HepG2 (cell line): ENCODE measurements around the gene INTS3.

Experiments used
- CHD4 ChIP-seq: fragments of 200-600 bp; sonication (generic); IDR thresholded peaks from 2 replicates; pipeline ENCODE4 v1.7.0; 2017; ENCODE audit warnings: mild to moderate bottlenecking, low read length, borderline replicate concordance
- STAG1 ChIP-seq: sonication (generic); formaldehyde crosslinking; IDR thresholded peaks from 2 replicates; pipeline ENCODE4 v1.4.0; 2020; ENCODE audit warnings: missing genetic modification reagents
- YY1 ChIP-seq: IDR thresholded peaks from 2 replicates; pipeline ENCODE4 v1.6.1; 2011; ENCODE audit warnings: low read length, low read depth, moderate library complexity, mild to moderate bottlenecking; ENCODE audit not compliant: insufficient read depth, insufficient replicate concordance

GRCh38 chr1:153803470-153804056 is 75.7 kb downstream of the INTS3 start:
- TF ChIP-seq CHD4 (no peak), STAG1 (CRISPR knock-in tag) (no peak), YY1 (no peak)
